ENCODE data around the gene FGD2.

FGD2 gene

DNA sequence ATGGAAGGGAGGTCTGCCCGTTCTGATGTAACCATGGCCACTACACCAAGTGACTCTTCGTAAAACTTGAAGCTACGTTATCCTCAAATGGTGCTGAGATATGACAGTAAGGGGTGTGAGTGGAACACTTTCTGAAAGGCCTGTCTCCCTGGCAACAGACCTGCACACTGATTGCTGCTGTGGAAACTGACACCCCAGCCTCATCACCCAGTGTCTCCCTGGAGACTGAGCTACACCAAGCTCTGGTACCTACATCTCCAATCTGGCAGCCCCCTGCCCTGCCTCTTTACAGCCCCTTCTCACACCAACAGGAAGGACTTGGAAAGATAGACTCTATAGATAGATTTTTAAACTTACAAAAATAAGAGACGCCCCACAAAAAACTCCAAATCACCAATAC lies 37.7 kb upstream of the FGD2 start:
- no peak overlapping the region for H3K4me3 ChIP-seq (ENCODE audit: low read depth, low read length)
- DNase-seq (ENCODE audit: low read depth, low spot score) = no peak
- in situ Hi-C loops (cut with HindIII; ENCODE audit: low sequenced_read_pairs) = no loop called here
- no peak for TF ChIP-seq CTCF (IDR thresholded peaks at IDR 0.05; ENCODE audit: low read depth, low read length)

DNA sequence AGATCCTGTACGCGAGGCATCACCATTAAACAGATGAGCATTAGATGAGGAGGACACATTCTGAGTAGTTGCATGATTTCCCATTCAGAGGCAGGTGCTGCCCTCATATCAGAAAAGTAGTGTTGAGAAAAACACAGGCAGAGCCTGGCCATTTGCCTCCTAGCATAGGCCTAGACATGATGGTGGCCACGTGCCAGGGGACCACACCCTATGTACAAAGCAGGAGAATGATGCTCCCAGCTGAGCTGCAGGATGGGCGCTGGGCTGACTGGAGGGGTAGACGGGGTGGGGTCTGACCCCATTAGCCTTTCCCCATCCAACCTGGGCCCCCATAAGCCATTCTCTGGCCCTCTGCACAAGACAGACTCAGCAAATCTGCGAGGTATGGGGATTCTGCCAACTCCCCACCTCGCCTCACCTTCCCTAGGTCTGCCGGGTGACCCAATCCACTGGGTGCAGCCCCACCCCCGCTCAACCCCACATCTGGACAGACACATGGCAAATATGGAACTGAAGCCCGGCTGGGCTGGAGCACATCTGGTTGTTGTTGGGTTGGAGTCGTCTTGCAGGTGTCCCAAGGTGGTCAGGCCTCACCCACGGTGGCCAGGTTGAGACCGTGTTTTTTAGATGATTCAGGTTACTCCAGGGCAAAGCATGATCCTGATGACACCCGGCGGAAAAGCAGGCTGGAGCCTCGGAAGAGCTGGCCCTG lies 37.0 kb upstream of the FGD2 start:
- DNase-seq (ENCODE audit: low read depth, low spot score) = no peak
- in situ Hi-C loops (cut with HindIII; ENCODE audit: low sequenced_read_pairs) = no loop called here
- TF ChIP-seq CTCF (IDR thresholded peaks at IDR 0.05; ENCODE audit: low read depth, low read length) = no peak
- no peak overlapping the region for H3K4me3 ChIP-seq (ENCODE audit: low read depth, low read length)

GRCh38 chr6:36969240-36969691 lies 36.2 kb upstream of the FGD2 start:
- DNase-seq (ENCODE audit: low read depth, low spot score) = no peak
- in situ Hi-C loops (cut with HindIII; ENCODE audit: low sequenced_read_pairs) = no loop called here
- no peak for TF ChIP-seq CTCF (IDR thresholded peaks at IDR 0.05; ENCODE audit: low read depth, low read length)
- H3K4me3 ChIP-seq (ENCODE audit: low read depth, low read length) = no peak overlapping the region

- in situ Hi-C loops (cut with HindIII; ENCODE audit: low sequenced_read_pairs) = no loop called here
- no peak for DNase-seq (ENCODE audit: low read depth, low spot score)
- H3K4me3 ChIP-seq (ENCODE audit: low read depth, low read length) = no peak overlapping the region
- TF ChIP-seq CTCF (IDR thresholded peaks at IDR 0.05; ENCODE audit: low read depth, low read length) = no peak
Observed at GRCh38 chr6:36969988-36970891, 35.2 kb upstream of the FGD2 start.

GRCh38 chr6:36970892-36971842 lies 34.3 kb upstream of the FGD2 start:
- in situ Hi-C loops (cut with HindIII; ENCODE audit: low sequenced_read_pairs) = no loop called here
- H3K4me3 ChIP-seq (ENCODE audit: low read depth, low read length) = no peak overlapping the region
- no peak for TF ChIP-seq CTCF (IDR thresholded peaks at IDR 0.05; ENCODE audit: low read depth, low read length)
- DNase-seq (ENCODE audit: low read depth, low spot score) = no peak
